Liver (tissue), 9 donors: ENCODE results near the gene TMPRSS3. TPM values are rescaled to one million over a fixed set of nuclear protein-coding genes. Genes with fewer than 3 reads are reported as not detected.

ENCODE experiments used
- DNase-seq: peaks from one replicate; pipeline ENCODE4 v3.0.0-alpha.2; 2017; ENCODE audit warnings: low spot score
- H3K27ac ChIP-seq, 2 donors: one replicate each; pipeline ENCODE4 v1.7.0; 2013; ENCODE audit warnings: inconsistent platforms in 2 of 2, low read length in 2 of 2, control low read depth in 1 of 2, low read depth in 1 of 2, mild to moderate bottlenecking in 1 of 2
- H3K27me3 ChIP-seq, 4 donors: one replicate each; pipeline versions ENCODE4 v1.6.1 to v1.7.0; 2013; ENCODE audit warnings: low read length in 3 of 4, inconsistent platforms in 1 of 4, mild to moderate bottlenecking in 1 of 4, moderate library complexity in 1 of 4; ENCODE audit not compliant: control insufficient read depth in 4 of 4, insufficient read depth in 4 of 4
- H3K36me3 ChIP-seq, 4 donors: one replicate each; pipeline versions ENCODE4 v1.6.1 to v1.7.0; 2013; ENCODE audit warnings: low read length in 3 of 4, mild to moderate bottlenecking in 3 of 4, low read depth in 1 of 4, moderate library complexity in 1 of 4; ENCODE audit not compliant: control insufficient read depth in 4 of 4, insufficient read depth in 3 of 4
- H3K4me1 ChIP-seq, 4 donors: one replicate each; pipeline versions ENCODE4 v1.6.1 to v1.7.0; 2013; ENCODE audit warnings: low read length in 3 of 4, mild to moderate bottlenecking in 3 of 4, moderate library complexity in 1 of 4; ENCODE audit not compliant: control insufficient read depth in 4 of 4, insufficient read depth in 4 of 4
- H3K4me3 ChIP-seq, 3 donors: one replicate each; pipeline versions ENCODE4 v1.6.1 to v1.7.0; 2013; ENCODE audit warnings: low read length in 3 of 3, control low read depth in 1 of 3, low read depth in 1 of 3, mild to moderate bottlenecking in 1 of 3
- H3K9ac ChIP-seq, 2 donors: one replicate each; pipeline ENCODE4 v1.7.0; 2013; ENCODE audit warnings: low read length in 2 of 2, mild to moderate bottlenecking in 2 of 2, moderate library complexity in 2 of 2, control low read depth in 1 of 2, low read depth in 1 of 2
- H3K9me3 ChIP-seq, 4 donors: one replicate each; pipeline versions ENCODE4 v1.6.1 to v1.7.0; 2013; ENCODE audit warnings: low read length in 3 of 4; ENCODE audit not compliant: control insufficient read depth in 4 of 4
- ATF3 ChIP-seq: IDR thresholded peaks from 2 replicates; pipeline ENCODE4 v1.6.1; 2016; ENCODE audit warnings: antibody characterized with exemption
- CTCF ChIP-seq: fragments of 150-350 bp; IDR thresholded peaks from 2 replicates; pipeline ENCODE4 v1.5.1; 2017; ENCODE audit warnings: improper control_type of control experiment, low read depth, low read length; ENCODE audit not compliant: missing input control
- EGR1 ChIP-seq, 2 donors: IDR thresholded peaks; 2 replicates each; pipeline ENCODE4 v1.6.1; 2016 to 2018; ENCODE audit warnings: antibody characterized with exemption in 2 of 2, low read depth in 2 of 2
- FOXA1 ChIP-seq: IDR thresholded peaks from 2 replicates; pipeline ENCODE4 v1.6.1; 2016; ENCODE audit warnings: antibody characterized with exemption
- FOXA2 ChIP-seq: IDR thresholded peaks from 2 replicates; pipeline ENCODE4 v1.6.1; 2016; ENCODE audit warnings: antibody characterized with exemption
- GABPA ChIP-seq, 2 donors: IDR thresholded peaks in 1 of 2; conservative IDR thresholded peaks in 1 of 2; 2 replicates each; pipeline ENCODE4 v1.6.1; 2016; ENCODE audit warnings: antibody characterized with exemption in 2 of 2, mild to moderate bottlenecking in 1 of 2, moderate library complexity in 1 of 2
- HNF4A ChIP-seq, 2 donors: conservative IDR thresholded peaks; 2 replicates each; pipeline ENCODE4 v1.6.1; 2016; ENCODE audit warnings: antibody characterized with exemption in 2 of 2, mild to moderate bottlenecking in 2 of 2
- HNF4G ChIP-seq: IDR thresholded peaks from 2 replicates; pipeline ENCODE4 v1.6.1; 2016; ENCODE audit warnings: antibody characterized with exemption
- JUND ChIP-seq, 2 donors: IDR thresholded peaks; 2 replicates each; pipeline ENCODE4 v1.6.1; 2016; ENCODE audit warnings: antibody characterized with exemption in 2 of 2
- MAX ChIP-seq: IDR thresholded peaks from 2 replicates; pipeline ENCODE4 v1.6.1; 2016; ENCODE audit warnings: antibody characterized with exemption
- NR2F2 ChIP-seq: IDR thresholded peaks from 2 replicates; pipeline ENCODE4 v1.6.1; 2016; ENCODE audit warnings: antibody characterized with exemption
- RAD21 ChIP-seq, 2 donors: IDR thresholded peaks; 2 replicates each; pipeline ENCODE4 v1.6.1; 2016; ENCODE audit warnings: antibody characterized with exemption in 2 of 2, mild to moderate bottlenecking in 2 of 2
- REST ChIP-seq: IDR thresholded peaks from 2 replicates; pipeline ENCODE4 v1.6.1; 2016; ENCODE audit warnings: antibody characterized with exemption, mild to moderate bottlenecking
- RXRA ChIP-seq, 2 donors: IDR thresholded peaks; 2 replicates each; pipeline ENCODE4 v1.6.1; 2017 to 2018; ENCODE audit warnings: antibody characterized with exemption in 2 of 2, mild to moderate bottlenecking in 1 of 2
- SP1 ChIP-seq: IDR thresholded peaks from 2 replicates; pipeline ENCODE4 v1.6.1; 2018; ENCODE audit warnings: antibody characterized with exemption, mild to moderate bottlenecking
- TAF1 ChIP-seq: conservative IDR thresholded peaks from 2 replicates; pipeline ENCODE4 v1.6.1; 2016; ENCODE audit warnings: antibody characterized with exemption, mild to moderate bottlenecking
- YY1 ChIP-seq: IDR thresholded peaks from 2 replicates; pipeline ENCODE4 v1.6.1; 2016; ENCODE audit warnings: antibody characterized with exemption, mild to moderate bottlenecking
- ZBTB33 ChIP-seq: IDR thresholded peaks from 2 replicates; pipeline ENCODE4 v1.6.1; 2016; ENCODE audit warnings: antibody characterized with exemption
- WGBS: extraction: QIAGEN DNeasy Blood & Tissue Kit; methylation state at CpG from one replicate; pipeline ENCODE4 v1.1.7; 2013; 5-methylcytosine and 5-hydroxymethylcytosine counted together
- polyA plus RNA-seq, 2 donors: library from polyadenylated mRNA; stranded (reverse) in 1 of 2; unstranded in 1 of 2; fragments of 200-250 nt in 1 of 2; fragments of >200 nt in 1 of 2; fragmentation: Nextera tagmentation in 1 of 2; extraction: Ambion mirVana in 1 of 2; gene quantifications; one replicate each; pipeline versions ENCODE4 v1.2.1 to v1.2.3, GENCODE V29; 2013 to 2015
- total RNA-seq, 2 donors: library from RNA; depleted of rRNA; stranded (reverse); fragments of >200 nt; gene quantifications; one replicate each; pipeline ENCODE4 v1.2.3, GENCODE V29; 2014
- donor health status: healthy.
- donor health status: healthy.
- donor health status: healthy.
- donor health status: healthy.
- donor health status: healthy.

Gene TMPRSS3
- total and polyA plus RNA-seq, 4 donors = 0.25 to 0.50 TPM; not detected in 2

GRCh38 chr21:42365770-42366169 lies 30.1 kb downstream of the TMPRSS3 start:
- no peak for TF ChIP-seq NR2F2
- no peak for TF ChIP-seq ATF3
- no peak for TF ChIP-seq YY1
- TF ChIP-seq ZBTB33 = no peak
- no peak for TF ChIP-seq EGR1 (IDR thresholded peaks at IDR 0.05; ENCODE audit: low read depth in 2 of 2)
- TF ChIP-seq CTCF = no peak
- TF ChIP-seq FOXA2 = no peak
- no peak for TF ChIP-seq RAD21 (IDR thresholded peaks at IDR 0.05)
- TF ChIP-seq RXRA (IDR thresholded peaks at IDR 0.05) = no peak
- no peak for TF ChIP-seq FOXA1
- no peak for TF ChIP-seq REST
- no peak for TF ChIP-seq HNF4A (conservative IDR thresholded peaks at IDR 0.05)
- TF ChIP-seq JUND (IDR thresholded peaks at IDR 0.05) = no peak
- TF ChIP-seq SP1 = no peak
- TF ChIP-seq GABPA (IDR thresholded peaks at IDR 0.05 in 1 of 2, conservative IDR thresholded peaks at IDR 0.05 in 1 of 2) = no peak
- TF ChIP-seq MAX = no peak
- no peak for TF ChIP-seq HNF4G
- TF ChIP-seq TAF1 = no peak
- Histone ChIP-seq H3K27ac (no peak overlapping the region), H3K9me3 (no peaks in the 10 kb centered on the region), H3K9ac (no peak overlapping the region), H3K27me3 (peaks cover 0 to 9% (median 3%) of the 10 kb centered on the region in 4 donors), H3K4me1 (no peaks in the 10 kb centered on the region), H3K4me3 (no peak overlapping the region), H3K36me3 (no peaks in the 10 kb centered on the region)
- DNase-seq = no peak
- WGBS = 79% methylated on average over 6 of the region's 6 CpGs
